IMR-90 (cell line): ENCODE results near the gene KIFC3. TPM values are rescaled to one million over a fixed set of nuclear protein-coding genes. Genes with fewer than 3 reads are reported as not detected.

Source experiments
- ATAC-seq: fragments of 200-7000 bp; cut with Tn5 transposase; 2 replicates; pipeline ENCODE4 v1.9.1; 2020; ENCODE audit warnings: low read depth, mild to moderate bottlenecking, moderate library complexity
- BruUV-seq: library from RNA; stranded (reverse); fragments of 400-500 nt; replicated peaks from 2 replicates; lab custom pipeline; 2021; lab: Mats Ljungman, UMichigan
- CTCF ChIA-PET: fragments of 300-600 bp; formaldehyde crosslinking; extraction: SDS; loops from one replicate; lab custom pipeline; 2021; ENCODE audit warnings: antibody characterized with exemption; lab: Yijun Ruan, JAX
- POLR2A ChIA-PET: fragments of 300-600 bp; sonication (Branson Sonifier 250); formaldehyde crosslinking; loops from one replicate; lab custom pipeline; 2022; ENCODE audit warnings: antibody characterized with exemption; ENCODE audit not compliant: unreplicated experiment; lab: Charles Lee
- DNase-seq: peaks from one replicate; pipeline ENCODE4 v3.0.0; 2013
- H2AFZ ChIP-seq: replicated peaks from 2 replicates; pipeline ENCODE3; 2013; ENCODE audit warnings: low read length, mild to moderate bottlenecking; ENCODE audit not compliant: poor library complexity
- H2AK5ac ChIP-seq: 2 replicates; pipeline ENCODE4 v1.6.1; 2013; ENCODE audit warnings: low read depth, low read length, inconsistent platforms
- H2AK9ac ChIP-seq: replicated peaks from 2 replicates; pipeline ENCODE3; 2013; ENCODE audit warnings: mild to moderate bottlenecking, low read depth, low read length, moderate library complexity; ENCODE audit not compliant: poor library complexity
- H2BK120ac ChIP-seq: 2 replicates; pipeline ENCODE4 v1.6.1; 2013; ENCODE audit warnings: low read depth, low read length, inconsistent platforms
- H2BK15ac ChIP-seq: 3 replicates; pipeline ENCODE4 v1.6.1; 2013; ENCODE audit warnings: low read depth, low read length, inconsistent platforms
- H2BK20ac ChIP-seq: 2 replicates; pipeline ENCODE4 v1.6.1; 2013; ENCODE audit warnings: low read depth, mild to moderate bottlenecking, inconsistent platforms, low read length, moderate library complexity
- H2BK5ac ChIP-seq: 2 replicates; pipeline ENCODE4 v1.6.1; 2013; ENCODE audit warnings: mild to moderate bottlenecking, low read depth, low read length, inconsistent platforms; ENCODE audit not compliant: poor library complexity, severe bottlenecking
- H3K14ac ChIP-seq: replicated peaks from 2 replicates; pipeline ENCODE4 v1.6.1; 2013; ENCODE audit warnings: low read depth, low read length, inconsistent platforms
- H3K18ac ChIP-seq: 2 replicates; pipeline ENCODE4 v1.6.1; 2013; ENCODE audit warnings: low read depth, low read length, control low read depth
- H3K23ac ChIP-seq: 2 replicates; pipeline ENCODE4 v1.6.1; 2013; ENCODE audit warnings: low read depth, low read length, inconsistent platforms
- H3K27ac ChIP-seq: 2 replicates; pipeline ENCODE4 v1.5.1; 2013; ENCODE audit warnings: mild to moderate bottlenecking, control low read depth, low read length; ENCODE audit not compliant: insufficient read depth
- H3K27me3 ChIP-seq: 2 replicates; pipeline ENCODE4 v1.6.1; 2013; ENCODE audit warnings: low read length; ENCODE audit not compliant: control insufficient read depth, insufficient read depth
- H3K36me3 ChIP-seq: 2 replicates; pipeline ENCODE4 v1.6.1; 2013; ENCODE audit warnings: low read length, mixed read lengths; ENCODE audit not compliant: control insufficient read depth, insufficient read depth
- H3K4ac ChIP-seq: 2 replicates; pipeline ENCODE4 v1.6.1; 2013; ENCODE audit warnings: low read depth, low read length, inconsistent platforms
- H3K4me1 ChIP-seq: 2 replicates; pipeline ENCODE4 v1.6.1; 2013; ENCODE audit warnings: low read length, mixed read lengths; ENCODE audit not compliant: control insufficient read depth, insufficient read depth
- H3K4me2 ChIP-seq: 2 replicates; pipeline ENCODE4 v1.6.1; 2013; ENCODE audit warnings: low read depth, mild to moderate bottlenecking, control low read depth, low read length, moderate library complexity
- H3K4me3 ChIP-seq: 2 replicates; pipeline ENCODE4 v1.5.1; 2013; ENCODE audit warnings: low read depth, mild to moderate bottlenecking, control low read depth, low read length, moderate library complexity; ENCODE audit not compliant: insufficient read depth
- H3K56ac ChIP-seq: 2 replicates; pipeline ENCODE4 v1.6.1; 2013; ENCODE audit warnings: low read length, inconsistent platforms; ENCODE audit not compliant: insufficient read depth; ENCODE audit errors: extremely low read depth
- H3K79me1 ChIP-seq, 2 experiments: 2 replicates each; pipeline ENCODE4 v1.6.1; 2013; ENCODE audit warnings: low read length in 2 of 2, inconsistent platforms in 1 of 2, low read depth in 1 of 2
- H3K9ac ChIP-seq: 2 replicates; pipeline ENCODE4 v1.6.1; 2013; ENCODE audit warnings: low read depth, low read length, control low read depth
- H3K9me1 ChIP-seq: 2 replicates; pipeline ENCODE4 v1.6.1; 2013; ENCODE audit warnings: low read length, inconsistent platforms; ENCODE audit not compliant: insufficient read depth
- H3K9me3 ChIP-seq: 2 replicates; pipeline ENCODE4 v1.6.1; 2013; ENCODE audit warnings: low read length; ENCODE audit not compliant: control insufficient read depth, insufficient read depth
- H4K20me1 ChIP-seq: 2 replicates; pipeline ENCODE4 v1.6.1; 2013; ENCODE audit warnings: low read length, inconsistent platforms; ENCODE audit not compliant: insufficient read depth
- H4K5ac ChIP-seq: 2 replicates; pipeline ENCODE4 v1.6.1; 2013; ENCODE audit warnings: mild to moderate bottlenecking, low read depth, low read length, control low read depth
- H4K8ac ChIP-seq, 2 experiments: 2 replicates each; pipeline ENCODE4 v1.6.1; 2013; ENCODE audit warnings: low read depth in 2 of 2, low read length in 2 of 2, control low read depth in 1 of 2, inconsistent platforms in 1 of 2
- H4K91ac ChIP-seq: 2 replicates; pipeline ENCODE4 v1.6.1; 2013; ENCODE audit warnings: low read depth, low read length, inconsistent platforms; ENCODE audit not compliant: insufficient read depth
- CEBPB ChIP-seq: IDR thresholded peaks from 2 replicates; pipeline ENCODE4 v1.6.1; 2012; ENCODE audit warnings: low read depth, low read length, improper control_type of control experiment
- CHD1 ChIP-seq: IDR thresholded peaks from 2 replicates; pipeline ENCODE4 v1.6.1; 2012; ENCODE audit warnings: low read depth, low read length, improper control_type of control experiment
- ELK1 ChIP-seq: fragments of 150-350 bp; IDR thresholded peaks from 2 replicates; pipeline ENCODE4 v1.6.1; 2016; ENCODE audit warnings: low read depth, mild to moderate bottlenecking, low read length, moderate library complexity, borderline replicate concordance
- NFE2L2 ChIP-seq: fragments of 150-350 bp; IDR thresholded peaks from 2 replicates; pipeline ENCODE4 v1.6.1; 2016; ENCODE audit warnings: low read depth, mild to moderate bottlenecking, low read length
- USF2 ChIP-seq: fragments of 150-350 bp; IDR thresholded peaks from 2 replicates; pipeline ENCODE4 v1.6.1; 2017; ENCODE audit warnings: mild to moderate bottlenecking, antibody characterized with exemption, low read length, low read depth
- WGBS, 2 experiments: methylation state at CpG; one replicate each; pipeline versions ENCODE4 v1.1.5 to v1.1.7; 2013; ENCODE audit warnings: missing lambda C conversion rate in 2 of 2; ENCODE audit not compliant: insufficient read length in 1 of 2; ENCODE audit errors: extremely low coverage in 2 of 2; 5-methylcytosine and 5-hydroxymethylcytosine counted together
- dilution Hi-C: fragments of 300-500 bp; cut with HindIII; formaldehyde crosslinking; loops from one replicate; pipeline ENCODE4 v1.14.3; 2018; ENCODE audit warnings: low sequenced_read_pairs; ENCODE audit not compliant: unreplicated experiment
- in situ Hi-C: fragments of 300-500 bp; cut with MboI; formaldehyde crosslinking; loops from 3 replicates; pipeline ENCODE4 v1.14.3; 2019; ENCODE audit warnings: low sequenced_read_pairs, inconsistent platforms, mixed read lengths
- intact Hi-C: fragments of 100-400 bp; cut with micrococcal nuclease; formaldehyde crosslinking; loops from 2 replicates; pipeline ENCODE4 v1.10.0; 2022
- polyA plus RNA-seq, 3 experiments: library from polyadenylated mRNA; depleted of rRNA; stranded (reverse); fragments of >200 nt; gene quantifications; 2 replicates each; pipeline ENCODE4 v1.2.3, GENCODE V29; 2012; ENCODE audit warnings: low replicate concordance in 1 of 3
- total RNA-seq: library from RNA; depleted of rRNA; stranded (reverse); fragments of >200 nt; gene quantifications from 2 replicates; pipeline ENCODE4 v1.2.3, GENCODE V29; 2012

KIFC3 gene
- total and polyA plus RNA-seq, 2 of the 4 experiments (the other 2 are of a cell fraction) = 48.6 to 62.5 TPM

GRCh38 chr16:57740423-57741071 is 61.7 kb downstream of the KIFC3 start:
- in situ Hi-C loops = no loop called here
- Histone ChIP-seq H4K5ac (no peak overlapping the region), H3K4me1 (peaks cover 8% of the 10 kb centered on the region), H3K9ac (no peak overlapping the region), H2AK9ac (no peak overlapping the region), H2BK20ac (no peak overlapping the region), H3K4me2 (no peak overlapping the region), H3K79me1 (peaks cover 0 to 15% of the 10 kb centered on the region in 2 experiments; a peak in 1 of 4 replicates), H2BK5ac (no peak overlapping the region), H3K14ac (no peak overlapping the region), H2AFZ (no peak overlapping the region), H2AK5ac (no peak overlapping the region), H4K8ac (no peak overlapping the region), H3K9me3 (no peaks in the 10 kb centered on the region), H3K27ac (no peak overlapping the region), H3K4ac (no peak overlapping the region), H3K36me3 (peaks cover 5% of the 10 kb centered on the region), H2BK120ac (no peak overlapping the region), H3K9me1 (peaks cover 3% of the 10 kb centered on the region; the same call in 1 of the 2 replicates), H3K56ac (no peak overlapping the region), H3K18ac (no peak overlapping the region), H3K4me3 (no peak overlapping the region), H4K91ac (no peak overlapping the region), H3K27me3 (no peaks in the 10 kb centered on the region), H3K23ac (no peak overlapping the region), H4K20me1 (no peaks in the 10 kb centered on the region), H2BK15ac (no peak overlapping the region)
- BruUV-seq = no TSS peak
- intact Hi-C loops = no loop called here
- no peak for ATAC-seq
- TF ChIP-seq CHD1 (no peak), CEBPB (no peak), ELK1 (no peak), USF2 (no peak), NFE2L2 (no peak)
- 94% methylated on average over 12 of the region's 24 CpGs; no CpG with 5 or more reads in 1 of the 2 experiments for WGBS, 2 experiments
- CTCF ChIA-PET = no interaction called here
- DNase-seq = no peak
- dilution Hi-C loops = no loop called here
- POLR2A ChIA-PET = no interaction called here
